ENCODE data around the gene SCMH1. TPM values are rescaled to one million over a fixed set of nuclear protein-coding genes. Genes with fewer than 3 reads are reported as not detected.

SCMH1 gene
- total RNA-seq, 1 experiment from 2014 or later: 16.5 TPM

- Histone ChIP-seq H4K8ac (replicated peaks; ENCODE audit: insufficient read length, low read depth, low read length) (no peak overlapping the region), H3K9me3 (ENCODE audit: control insufficient read depth, low read depth, low read length) (peaks cover 9% of the 10 kb centered on the region), H2BK15ac (ENCODE audit: low read depth, low read length) (no peak overlapping the region), H3K56ac (ENCODE audit: insufficient read length, low read depth, low read length) (no peak overlapping the region), H2BK12ac (ENCODE audit: insufficient read length, low read depth, low read length) (no peak overlapping the region), H3K79me1 (ENCODE audit: insufficient read depth, low read depth, low read length, poor library complexity, severe bottlenecking) (no peaks in the 10 kb centered on the region), H3K18ac (ENCODE audit: insufficient read length, low read depth, low read length) (no peak overlapping the region), H3T11ph (ENCODE audit: low read length) (no peak overlapping the region), H3K23me2 (ENCODE audit: insufficient read length, low read depth, low read length, poor library complexity, severe bottlenecking) (no peaks in the 10 kb centered on the region), H2BK120ac (ENCODE audit: low read depth, low read length, poor library complexity, severe bottlenecking) (no peak overlapping the region), H3K4me1 (ENCODE audit: insufficient read depth, low read length) (no peaks in the 10 kb centered on the region), H3K14ac (ENCODE audit: insufficient read depth, low read length) (no peak overlapping the region), H3K79me2 (ENCODE audit: insufficient read depth, low read length) (no peaks in the 10 kb centered on the region), H3K27ac (ENCODE audit: insufficient read length, low read depth, low read length) (no peak overlapping the region), H2BK5ac (ENCODE audit: insufficient read length, low read length) (no peak overlapping the region), H3K23ac (ENCODE audit: insufficient read length, low read depth, low read length) (no peak overlapping the region), H3K9ac (ENCODE audit: extremely low read depth, insufficient read length, low read length) (no peak overlapping the region), H3K4me2 (ENCODE audit: insufficient read depth, insufficient read length, low read length) (no peak overlapping the region), H4K5ac (ENCODE audit: insufficient read length, low read depth, low read length) (no peak overlapping the region), H3K4ac (ENCODE audit: low read depth, low read length) (no peak overlapping the region), H2BK20ac (ENCODE audit: low read depth, low read length, poor library complexity, severe bottlenecking) (no peak overlapping the region), H2AFZ (ENCODE audit: low read length) (no peak overlapping the region), H3K27me3 (ENCODE audit: insufficient read depth, low read length) (no peaks in the 10 kb centered on the region), H4K91ac (ENCODE audit: insufficient read length, low read depth, low read length) (no peak overlapping the region), H2AK5ac (ENCODE audit: insufficient read length, low read length) (no peak overlapping the region), H4K20me1 (ENCODE audit: control insufficient read depth, insufficient read depth, insufficient read length) (no peaks in the 10 kb centered on the region)
- no peak for DNase-seq
- Mint-ChIP-seq H3K9me3 (peaks cover 20 to 36% of the 10 kb centered on the region in 2 experiments), H3K36me3 (ENCODE audit: insufficient read depth in 1 of 3, low read depth in 3 of 3) (peaks cover 14 to 25% (median 22%) of the 10 kb centered on the region in 3 experiments), H3K27me3 (ENCODE audit: low read depth) (no peaks in the 10 kb centered on the region), H3K4me1 (no peaks in the 10 kb centered on the region), H3K27ac (no peak overlapping the region), H3K4me3 (no peak overlapping the region)
- no CpG with 5 or more reads among the region's 3 CpGs for WGBS (ENCODE audit: extremely low coverage, insufficient read length, low lambda C conversion rate)
- TF ChIP-seq, protein P1, sequence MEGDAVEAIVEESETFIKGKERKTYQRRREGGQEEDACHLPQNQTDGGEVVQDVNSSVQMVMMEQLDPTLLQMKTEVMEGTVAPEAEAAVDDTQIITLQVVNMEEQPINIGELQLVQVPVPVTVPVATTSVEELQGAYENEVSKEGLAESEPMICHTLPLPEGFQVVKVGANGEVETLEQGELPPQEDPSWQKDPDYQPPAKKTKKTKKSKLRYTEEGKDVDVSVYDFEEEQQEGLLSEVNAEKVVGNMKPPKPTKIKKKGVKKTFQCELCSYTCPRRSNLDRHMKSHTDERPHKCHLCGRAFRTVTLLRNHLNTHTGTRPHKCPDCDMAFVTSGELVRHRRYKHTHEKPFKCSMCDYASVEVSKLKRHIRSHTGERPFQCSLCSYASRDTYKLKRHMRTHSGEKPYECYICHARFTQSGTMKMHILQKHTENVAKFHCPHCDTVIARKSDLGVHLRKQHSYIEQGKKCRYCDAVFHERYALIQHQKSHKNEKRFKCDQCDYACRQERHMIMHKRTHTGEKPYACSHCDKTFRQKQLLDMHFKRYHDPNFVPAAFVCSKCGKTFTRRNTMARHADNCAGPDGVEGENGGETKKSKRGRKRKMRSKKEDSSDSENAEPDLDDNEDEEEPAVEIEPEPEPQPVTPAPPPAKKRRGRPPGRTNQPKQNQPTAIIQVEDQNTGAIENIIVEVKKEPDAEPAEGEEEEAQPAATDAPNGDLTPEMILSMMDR (conservative IDR thresholded peaks at IDR 0.05): no peak
Observed at GRCh38 chr1:41169799-41170180, 72.3 kb downstream of the SCMH1 start.

All from H9 (cell line).